NCI-H345 (cell line): ENCODE data around the gene RNF111.
"Not testable (repeated sequence)": the region's sequence is repeated elsewhere in the genome, so short reads cannot be mapped to it uniquely, and the experiment has no call there.

Source experiments
- DNase-seq: peaks from one replicate; lab custom pipeline; 2025; lab: John Stamatoyannopoulos, UW

The RNF111 gene

DNA sequence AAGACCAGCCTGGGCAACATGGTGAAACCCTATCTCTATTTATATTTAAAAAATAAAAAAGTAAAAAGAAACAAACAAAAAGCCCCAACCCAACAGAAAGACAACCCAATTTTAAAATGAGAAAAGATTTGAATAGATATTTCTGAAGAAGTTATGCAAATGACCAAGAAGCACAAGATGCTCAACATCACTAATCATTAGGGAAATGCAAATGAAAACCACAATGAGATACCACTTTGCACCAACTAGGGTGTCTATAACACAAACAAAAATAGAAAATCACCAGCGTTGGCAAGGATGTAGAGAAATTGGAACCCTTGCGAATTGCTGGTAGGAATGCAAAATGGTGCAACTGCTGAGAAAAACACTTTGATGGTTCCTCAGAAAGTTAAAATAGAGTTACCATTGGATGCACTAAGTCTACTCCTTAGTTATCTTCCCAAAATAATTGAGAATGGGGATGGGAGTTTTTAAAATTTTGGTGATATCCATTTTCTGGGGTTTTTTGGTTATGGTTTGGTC lies 71.7 kb downstream of the RNF111 start:
- no peak for DNase-seq

DNA sequence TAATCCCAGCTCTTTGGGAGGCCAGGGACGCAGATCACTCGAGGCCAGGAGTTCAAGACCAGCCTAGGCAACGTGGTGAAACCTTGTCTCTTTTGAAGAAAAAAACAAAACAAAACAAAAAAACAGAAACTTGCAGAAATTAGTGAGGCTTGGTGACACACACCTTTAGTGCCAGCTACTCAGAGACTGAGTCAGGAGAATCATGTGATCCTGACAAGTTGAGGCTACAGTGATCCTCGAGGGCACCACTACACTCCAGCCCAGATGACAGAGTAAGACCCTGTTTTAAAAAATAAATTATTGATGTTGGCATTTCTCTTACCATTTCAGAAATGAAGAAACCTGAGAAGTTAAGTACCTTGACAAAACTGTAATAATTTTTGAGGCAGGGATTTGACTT lies 72.9 kb downstream of the RNF111 start:
- DNase-seq, result no peak

DNA sequence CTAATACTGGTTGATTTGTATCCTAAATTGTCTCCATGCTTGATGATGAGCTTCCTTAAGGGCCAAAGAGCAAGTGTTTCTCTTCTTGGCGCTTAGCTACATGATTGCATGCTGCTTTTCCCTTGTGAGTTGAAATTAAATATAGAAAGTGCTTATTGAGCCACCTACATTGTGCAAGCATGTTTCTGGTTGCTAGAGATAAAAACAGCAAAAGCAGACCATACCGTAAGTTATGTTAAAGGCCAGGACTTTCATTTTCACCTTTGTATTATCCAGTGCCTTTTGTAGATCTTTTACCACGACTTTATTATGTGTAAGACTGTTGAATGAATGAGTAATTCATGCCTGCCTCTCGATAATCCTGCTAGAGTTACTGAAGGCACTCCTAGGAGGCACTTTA lies 75.6 kb downstream of the RNF111 start:
- no peak for DNase-seq

DNA sequence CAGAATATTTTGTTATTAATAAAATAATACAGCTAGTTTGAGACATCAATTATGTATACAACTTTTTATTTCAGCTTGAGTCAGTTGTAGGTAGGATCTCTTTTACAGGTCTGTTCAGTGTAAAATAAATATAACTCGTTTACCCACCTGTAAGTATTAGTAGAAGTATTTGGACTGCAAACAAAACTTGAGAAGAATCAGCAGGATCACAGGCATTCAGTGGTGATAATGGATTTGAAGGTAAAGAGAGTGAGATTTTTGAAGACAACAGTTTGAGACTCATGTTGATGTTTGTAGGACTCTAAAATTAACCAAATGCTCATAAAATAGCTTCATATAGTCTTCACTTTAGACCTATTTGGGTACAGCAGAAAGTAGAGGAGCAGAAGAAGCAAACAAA lies 82.0 kb downstream of the RNF111 start:
- no peak for DNase-seq

DNA sequence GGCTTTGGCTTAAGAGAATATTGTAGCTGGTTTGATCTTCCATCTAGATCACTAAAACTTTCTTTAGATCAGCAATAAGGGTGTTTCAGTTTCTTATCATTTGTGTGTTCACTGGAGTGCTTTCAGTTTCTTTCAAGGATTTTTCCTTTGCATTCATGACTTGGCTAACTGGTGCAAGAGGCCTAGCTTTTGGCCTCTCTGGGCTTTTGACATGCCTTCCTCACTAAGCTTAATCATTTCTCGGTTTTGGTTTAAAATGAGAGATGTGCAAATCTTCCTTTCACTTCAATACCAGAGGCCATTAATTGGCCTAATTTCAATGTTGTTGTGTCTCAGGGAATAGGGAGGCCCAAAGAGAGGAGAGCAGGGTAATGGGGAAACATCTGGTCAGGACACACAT lies 87.1 kb downstream of the RNF111 start:
- no peak for DNase-seq

DNA sequence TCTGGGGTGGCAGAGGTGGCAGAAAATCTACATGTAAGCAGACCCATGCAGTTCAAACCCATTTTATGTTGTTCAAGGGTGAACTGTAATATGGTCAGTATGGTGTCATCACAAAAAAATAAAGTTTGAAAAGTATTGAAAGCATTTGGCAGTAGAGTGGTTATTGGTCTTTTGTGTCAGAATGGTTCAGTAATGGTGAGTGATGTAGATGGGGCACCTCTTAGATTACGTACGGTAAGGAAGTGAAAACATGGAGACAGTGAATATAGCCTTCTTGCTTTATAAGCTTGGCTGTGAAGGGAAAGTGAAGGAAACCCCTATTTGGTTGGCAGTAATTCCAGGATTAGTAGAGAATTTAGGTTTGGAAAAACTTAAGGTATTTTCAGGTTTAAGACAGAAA lies 100.3 kb downstream of the RNF111 start:
- DNase-seq, result no peak

DNA sequence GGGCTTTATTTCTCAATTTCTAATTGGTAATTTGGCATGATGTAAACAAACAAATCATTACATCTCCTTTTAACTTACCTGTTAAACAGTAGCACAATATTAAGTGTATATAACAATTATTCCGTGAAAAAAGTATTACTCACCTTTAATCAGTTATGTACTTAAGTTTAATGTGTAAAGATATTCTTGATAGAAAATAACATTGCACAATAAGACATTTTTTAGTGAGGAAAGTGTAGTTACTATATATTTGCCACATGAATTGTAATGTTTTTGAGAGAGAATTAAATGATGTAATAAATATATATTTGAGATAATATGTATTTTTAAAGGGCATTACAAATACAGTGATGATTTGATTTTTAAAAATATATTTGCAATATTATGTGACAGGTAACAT lies 106.6 kb downstream of the RNF111 start:
- no peak for DNase-seq

DNA sequence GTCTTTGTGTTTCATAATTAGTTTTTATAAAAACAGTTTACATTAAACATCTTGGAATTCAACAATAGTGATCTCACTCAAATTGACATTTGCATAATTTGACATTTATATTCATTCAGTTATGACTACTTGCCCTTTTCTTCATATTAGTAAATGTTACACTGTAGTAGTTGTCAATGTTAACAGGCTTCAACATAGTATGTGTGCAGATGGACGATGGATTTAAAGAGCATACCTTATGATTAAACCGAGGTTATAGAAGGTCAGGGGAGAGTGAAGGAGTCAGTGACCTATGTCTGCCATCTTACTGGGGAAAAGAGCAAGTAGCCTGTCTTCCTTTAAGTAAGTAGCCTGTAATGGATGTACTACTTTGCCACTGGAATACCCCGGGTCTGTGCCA lies 109.0 kb downstream of the RNF111 start:
- no peak for DNase-seq

DNA sequence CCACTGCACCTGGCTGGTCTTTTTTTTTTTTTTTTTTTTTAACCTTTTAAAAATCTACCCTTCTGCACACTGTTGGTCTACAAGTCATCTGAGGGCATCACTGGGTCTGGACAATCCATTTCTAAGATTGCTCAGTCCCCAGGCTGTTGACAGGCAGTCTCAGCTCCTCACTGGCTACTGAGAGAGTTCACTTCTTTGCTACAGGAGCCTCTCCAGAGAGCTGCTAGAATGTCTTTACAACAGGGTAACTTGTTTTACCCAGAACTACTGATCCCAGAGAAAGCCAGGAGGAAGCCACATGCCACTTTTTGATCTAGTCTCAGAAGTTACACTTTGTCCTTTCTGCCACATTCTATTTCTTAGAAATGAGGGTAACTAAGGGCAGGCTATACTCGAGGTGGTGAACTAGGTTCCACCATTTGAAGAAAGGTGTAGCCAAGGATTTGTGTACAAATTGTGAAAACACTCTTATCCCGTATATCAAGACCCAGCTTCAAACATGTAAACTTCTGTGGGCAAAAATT lies 111.8 kb downstream of the RNF111 start:
- DNase-seq, result no peak

DNA sequence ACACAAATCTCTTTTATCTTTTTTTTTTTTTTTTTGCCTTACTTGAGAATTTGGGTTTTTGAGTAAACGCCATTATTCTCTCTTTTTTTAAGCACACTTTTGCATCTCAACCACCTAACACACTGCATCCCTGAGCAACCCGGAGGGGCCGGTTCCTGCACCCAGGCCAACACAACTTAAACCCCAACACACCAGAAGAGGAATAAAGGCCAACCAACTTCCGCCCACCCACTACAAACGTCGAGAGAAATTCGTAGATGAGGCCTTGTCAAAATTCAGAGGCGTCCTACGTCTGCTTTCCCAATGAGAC lies 117.1 kb downstream of the RNF111 start:
- no peak for DNase-seq

DNA sequence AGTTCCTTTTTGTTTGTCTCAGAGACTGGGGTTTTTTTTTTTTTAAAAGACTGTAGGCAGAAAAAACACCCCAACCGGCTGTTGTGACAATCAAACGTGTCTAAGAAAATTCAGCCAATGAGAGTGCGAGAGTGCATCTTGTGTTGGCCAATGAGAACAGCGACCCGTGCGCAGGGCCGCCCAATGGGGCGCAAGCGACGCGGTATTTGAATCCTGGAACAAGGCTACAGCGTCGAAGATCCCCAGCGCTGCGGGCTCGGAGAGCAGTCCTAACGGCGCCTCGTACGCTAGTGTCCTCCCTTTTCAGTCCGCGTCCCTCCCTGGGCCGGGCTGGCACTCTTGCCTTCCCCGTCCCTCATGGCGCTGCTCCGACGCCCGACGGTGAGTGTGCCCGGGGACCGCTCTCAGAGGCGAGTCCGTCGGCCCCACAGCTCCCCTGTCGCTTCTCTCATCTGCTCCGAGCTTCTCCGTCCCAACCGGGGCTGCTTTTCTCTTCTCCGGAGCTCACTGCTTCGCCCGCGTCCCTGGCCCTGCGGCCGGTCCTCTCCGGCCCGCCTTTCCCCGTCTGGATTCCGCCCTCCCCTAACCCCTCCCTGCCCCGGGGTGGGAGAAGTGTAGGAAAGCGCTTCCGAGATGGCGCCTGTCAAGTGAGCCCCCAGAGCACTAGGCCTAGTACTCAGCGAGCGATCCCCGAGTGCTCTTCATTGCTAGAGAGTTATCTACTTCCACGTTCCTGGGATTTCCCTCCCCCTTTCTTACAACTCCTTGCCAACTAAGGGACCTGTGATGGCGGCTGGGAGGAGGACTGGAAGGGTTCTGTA lies 117.7 kb downstream of the RNF111 start, which contains the start of gene CCNB2:
TSS of gene CCNB2 (plus strand) at position 235 of the 821 bp plus-strand sequence. CDS start at position 358, 123 bp downstream.
- peak; percentile 87 for DNase-seq

DNA sequence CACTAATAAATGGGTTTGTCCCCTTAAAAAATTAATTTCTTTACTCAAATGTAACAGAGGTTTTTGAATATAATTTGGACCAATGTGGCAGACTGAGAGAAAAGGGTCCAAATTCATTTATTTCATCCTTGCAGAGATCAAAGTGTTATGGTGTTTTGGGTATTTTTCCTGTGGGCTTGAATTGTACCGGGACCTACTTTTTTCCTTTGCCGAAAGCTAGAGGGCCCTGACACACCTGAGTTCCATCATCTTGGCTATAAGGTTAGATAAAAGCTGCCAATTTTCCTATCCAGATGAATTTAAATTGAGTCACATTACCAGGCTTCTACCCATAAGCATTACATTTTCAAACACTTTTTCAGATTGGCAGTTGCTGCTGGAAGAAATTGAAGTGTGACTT lies 118.4 kb downstream of the RNF111 start:
- no peak for DNase-seq

DNA sequence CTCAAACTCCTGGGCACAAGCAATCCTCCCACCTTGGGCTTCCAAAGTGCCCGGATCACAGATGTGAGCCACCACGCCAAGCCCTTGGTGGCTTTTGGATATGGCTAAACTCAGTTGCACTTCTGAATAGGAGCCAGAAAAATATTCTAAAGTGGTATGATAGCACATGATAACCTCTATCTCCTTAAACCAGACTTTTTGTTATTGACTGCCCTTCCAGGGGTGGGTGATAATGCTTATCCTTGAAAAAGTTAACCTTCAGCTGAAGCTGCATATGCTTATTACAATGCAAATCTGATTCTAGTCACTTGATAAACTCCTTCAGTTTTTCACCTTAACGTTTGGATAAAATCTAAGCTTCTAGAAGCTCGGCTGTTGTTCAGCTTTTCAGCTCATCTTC lies 123.8 kb downstream of the RNF111 start:
- DNase-seq, result no peak

DNA sequence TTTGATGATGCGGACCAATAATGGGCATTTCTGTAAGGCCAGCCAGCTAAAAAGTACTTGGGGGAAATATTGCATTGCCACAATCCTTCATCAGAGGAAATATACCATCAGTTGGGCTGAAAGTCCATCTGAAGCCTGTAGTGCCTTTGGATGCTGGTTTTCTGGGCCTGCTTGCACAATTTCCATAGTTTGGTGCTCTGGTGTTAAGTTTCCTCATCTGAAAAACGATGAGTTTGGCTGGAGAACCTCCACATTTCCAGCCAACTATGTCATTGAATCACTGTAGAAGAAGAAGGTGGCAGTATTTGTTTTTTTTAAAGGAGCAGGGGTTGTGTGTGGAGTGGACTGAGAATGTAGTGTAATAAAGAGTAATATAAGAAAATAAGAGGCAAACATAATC lies 127.6 kb downstream of the RNF111 start:
- no peak for DNase-seq

DNA sequence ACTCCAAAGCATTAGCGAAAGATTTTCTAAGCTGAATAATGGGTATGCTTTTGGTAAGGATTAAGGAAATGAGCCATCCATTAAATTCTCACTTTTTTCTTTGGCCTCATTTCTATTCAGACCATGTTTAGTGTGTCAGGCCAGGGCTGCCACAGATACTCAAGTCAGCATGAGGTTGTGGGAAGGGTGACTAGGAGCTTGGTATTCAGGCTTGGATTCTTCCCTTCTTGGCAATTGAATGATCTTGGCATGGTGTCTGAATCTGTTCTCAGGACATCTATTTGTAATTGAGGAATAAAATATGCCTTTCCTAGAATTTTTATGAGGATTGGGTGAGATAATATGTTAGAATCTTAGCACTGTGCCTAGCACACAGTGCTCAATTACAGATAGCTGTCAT lies 128.7 kb downstream of the RNF111 start:
- no peak for DNase-seq

DNA sequence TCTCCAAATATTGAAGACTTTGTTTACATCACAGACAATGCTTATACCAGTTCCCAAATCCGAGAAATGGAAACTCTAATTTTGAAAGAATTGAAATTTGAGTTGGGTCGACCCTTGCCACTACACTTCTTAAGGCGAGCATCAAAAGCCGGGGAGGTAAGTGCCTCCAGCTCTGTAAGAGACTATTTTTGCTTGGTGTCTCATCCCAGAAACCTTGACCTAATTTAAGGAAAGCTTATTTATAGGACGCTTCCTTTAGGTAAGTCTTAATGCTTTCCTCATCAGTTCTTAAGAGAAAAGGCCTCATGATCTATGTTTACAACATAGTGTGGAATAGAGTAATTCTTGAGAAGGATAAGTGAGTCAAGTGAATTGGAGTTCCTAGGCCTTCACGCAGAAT lies 129.3 kb downstream of the RNF111 start:
- no peak for DNase-seq

DNA sequence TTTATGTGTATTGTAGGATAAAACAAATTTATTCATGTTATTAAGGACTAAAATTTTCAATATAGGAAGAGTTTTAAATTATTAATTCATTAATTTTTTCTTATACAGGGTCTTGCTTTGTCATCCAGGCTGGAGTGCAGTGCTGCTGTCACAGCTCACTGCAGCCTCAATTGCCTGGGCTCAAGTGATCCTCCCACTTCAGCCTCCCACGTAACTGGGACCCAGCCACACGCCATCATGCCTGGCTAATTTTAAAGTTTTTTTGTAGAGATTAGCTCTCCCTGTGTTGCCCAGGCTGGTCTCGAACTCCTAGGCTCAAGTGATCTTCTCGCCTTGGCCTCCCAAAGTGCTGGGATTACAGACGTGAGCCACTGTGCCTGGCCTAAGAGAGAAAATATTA lies 132.2 kb downstream of the RNF111 start:
- no peak for DNase-seq

DNA sequence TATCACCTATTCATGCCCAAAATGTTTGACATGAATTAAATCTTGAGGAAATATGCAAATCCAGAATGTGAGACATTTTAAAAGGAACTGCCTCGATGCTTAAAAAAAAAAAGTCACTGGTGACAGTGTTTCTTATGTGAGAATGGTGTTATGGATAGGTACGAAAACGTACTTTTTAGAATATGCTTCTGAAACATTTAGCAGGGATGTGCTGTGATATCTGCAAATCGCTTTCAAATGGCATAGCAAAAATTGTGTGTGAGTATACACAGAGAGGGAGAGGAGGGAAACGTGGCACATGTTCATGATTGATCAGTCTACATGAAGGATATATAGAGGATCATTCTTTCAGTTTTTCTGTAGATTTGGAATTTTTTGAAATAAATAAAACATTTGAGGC lies 133.5 kb downstream of the RNF111 start:
- DNase-seq, result no peak

DNA sequence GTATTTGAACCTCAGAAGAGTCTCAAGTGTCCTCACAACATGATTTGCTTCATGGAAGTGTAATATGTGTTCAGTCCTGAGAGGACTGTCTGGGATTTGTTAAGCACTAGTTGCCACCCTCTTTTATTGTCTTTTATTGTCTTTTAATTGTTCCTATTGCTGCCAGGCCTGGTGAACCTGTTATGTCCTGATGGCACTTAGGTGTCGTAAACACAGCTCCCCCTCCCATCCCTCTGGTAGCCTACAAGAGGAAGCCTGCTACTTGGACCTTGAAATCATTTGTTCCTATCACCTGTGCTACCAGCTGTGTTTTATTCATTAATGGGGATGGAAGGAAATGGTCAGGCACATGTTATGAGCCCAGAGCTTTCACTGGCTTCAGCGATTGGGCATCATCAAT lies 136.8 kb downstream of the RNF111 start:
- no peak for DNase-seq

DNA sequence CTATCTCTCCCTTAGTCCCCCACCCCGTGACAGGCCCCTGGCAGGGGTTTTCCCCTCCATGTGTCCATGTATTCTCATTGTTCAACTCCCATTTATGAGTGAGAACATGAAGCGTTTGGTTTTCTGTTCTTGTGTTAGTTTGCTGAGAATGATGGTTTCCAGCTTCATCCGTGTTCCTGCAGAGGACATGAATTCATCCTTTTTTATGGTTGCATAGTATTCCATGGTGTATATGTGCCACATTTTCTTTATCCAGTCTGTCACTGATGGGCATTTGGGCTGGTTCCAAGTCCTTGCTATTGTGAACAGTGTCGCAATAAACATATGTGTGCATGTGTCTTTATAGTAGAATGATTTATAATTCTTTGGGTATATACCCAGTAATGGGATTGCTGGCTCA lies 138.2 kb downstream of the RNF111 start:
- not testable (repeated sequence) for DNase-seq

DNA sequence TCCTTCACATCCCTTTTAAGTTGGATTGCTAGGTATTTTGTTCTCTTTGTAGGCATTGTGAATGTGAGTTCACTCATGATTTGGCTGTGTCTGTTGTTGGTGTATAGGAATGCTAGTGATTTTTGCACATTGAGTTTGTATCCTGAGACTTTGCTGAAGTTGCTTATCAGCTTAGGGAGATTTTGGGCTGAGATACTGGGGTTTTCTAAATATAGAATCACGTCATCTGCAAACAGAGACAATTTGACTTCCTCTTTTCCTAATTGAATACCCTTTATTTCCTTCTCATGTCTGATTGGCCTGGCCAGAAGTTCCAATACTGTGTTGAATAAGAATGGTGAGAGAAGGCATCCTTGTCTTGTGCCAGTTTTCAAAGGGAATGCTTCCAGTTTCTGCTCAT lies 139.8 kb downstream of the RNF111 start:
- not testable (repeated sequence) for DNase-seq

DNA sequence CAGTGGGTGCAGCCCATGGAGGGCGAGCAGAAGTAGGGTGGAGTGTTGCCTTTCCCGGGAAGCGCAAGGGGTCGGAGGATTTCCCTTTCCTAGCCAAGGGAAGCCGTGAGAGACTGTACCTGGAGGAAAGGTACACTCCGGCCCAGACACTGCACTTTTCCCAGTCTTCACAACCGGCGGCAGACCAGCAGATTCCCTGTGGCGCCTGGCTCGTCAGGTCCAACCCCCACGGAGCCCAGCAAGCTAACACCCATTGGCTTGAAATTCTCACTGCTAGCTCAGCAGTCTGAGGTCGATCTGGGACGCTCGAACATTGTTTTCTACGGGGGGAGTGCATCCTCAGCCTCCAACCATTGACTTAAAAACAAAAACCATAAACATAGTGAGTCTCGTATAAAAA lies 144.0 kb downstream of the RNF111 start:
- DNase-seq, result no peak

DNA sequence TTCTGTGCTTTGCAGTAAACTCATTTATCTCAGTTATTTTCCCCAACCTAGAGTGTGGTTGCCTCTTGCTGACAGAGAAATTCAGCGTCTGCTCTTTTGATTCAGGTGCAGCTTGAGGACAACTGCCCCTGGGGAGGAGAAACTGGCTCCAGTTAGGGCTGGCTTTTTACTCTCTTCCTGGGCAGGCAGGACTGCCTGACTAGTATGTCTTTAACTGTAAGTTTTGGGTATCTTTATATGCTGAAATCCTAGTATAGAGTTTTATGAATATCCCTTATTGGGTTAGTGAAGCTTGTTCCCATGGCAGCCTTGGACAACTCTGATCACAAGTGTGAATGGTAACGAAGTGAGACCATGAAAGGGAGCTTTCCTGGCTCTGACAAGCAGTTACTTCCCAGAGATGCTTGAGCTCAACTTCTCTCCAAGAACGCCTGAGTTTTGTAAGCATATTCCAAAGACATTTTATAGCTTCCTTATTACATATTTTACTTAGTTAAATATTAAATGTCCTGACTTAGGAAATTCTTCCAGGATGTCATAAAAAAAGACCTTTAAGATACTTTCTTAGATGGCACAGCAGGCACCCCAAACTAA lies 144.6 kb downstream of the RNF111 start:
- no peak for DNase-seq
